ENCODE results near the gene TEP1.

GRCh38 chr14:20436363-20436755 is 23.1 kb upstream of the TEP1 start:
- TF ChIP-seq TARDBP (IDR thresholded peaks at IDR 0.05; ENCODE audit: borderline replicate concordance) (no peak), RAD51 (IDR thresholded peaks at IDR 0.05) (no peak), REST (IDR thresholded peaks at IDR 0.05; ENCODE audit: low read depth, low read length) (no peak), EP300 (IDR thresholded peaks at IDR 0.05; ENCODE audit: borderline replicate concordance in 1 of 2, control insufficient read depth in 1 of 2, low read depth in 2 of 2, low read length in 2 of 2) (no peak), MYC (IDR thresholded peaks at IDR 0.05; ENCODE audit: insufficient read depth, insufficient read length, insufficient replicate concordance, low read length, severe bottlenecking) (no peak), POLR2A (IDR thresholded peaks at IDR 0.05; ENCODE audit: low read depth, low read length) (no peak), HDAC6 (IDR thresholded peaks at IDR 0.05; ENCODE audit: unreplicated experiment) (no peak), HDGF (IDR thresholded peaks at IDR 0.05) (no peak)
